Muscle layer of duodenum (tissue), 2 donors: ENCODE results near the gene SLC44A5.
"Not testable (repeated sequence)": the region's sequence is repeated elsewhere in the genome, so short reads cannot be mapped to it uniquely, and the experiment has no call there.

Source experiments
- H3K27ac ChIP-seq: one replicate; pipeline ENCODE4 v1.7.0; 2013; ENCODE audit warnings: mild to moderate bottlenecking, low read length
- H3K27me3 ChIP-seq: one replicate; pipeline ENCODE4 v1.7.0; 2013; ENCODE audit warnings: low read depth, mild to moderate bottlenecking, control low read depth, low read length
- H3K36me3 ChIP-seq, 2 donors: one replicate each; pipeline ENCODE4 v1.7.0; 2013; ENCODE audit warnings: low read length in 2 of 2, control low read depth in 1 of 2, mild to moderate bottlenecking in 1 of 2; ENCODE audit not compliant: insufficient read depth in 2 of 2, control insufficient read depth in 1 of 2
- H3K4me1 ChIP-seq, 2 donors: one replicate each; pipeline ENCODE4 v1.7.0; 2013; ENCODE audit warnings: low read length in 2 of 2, mild to moderate bottlenecking in 2 of 2, control low read depth in 1 of 2, moderate library complexity in 1 of 2; ENCODE audit not compliant: insufficient read depth in 2 of 2, control insufficient read depth in 1 of 2
- H3K4me3 ChIP-seq, 2 donors: one replicate each; pipeline ENCODE4 v1.7.0; 2013; ENCODE audit warnings: low read length in 2 of 2, low read depth in 1 of 2, mild to moderate bottlenecking in 1 of 2
- H3K9me3 ChIP-seq, 2 donors: one replicate each; pipeline ENCODE4 v1.7.0; 2013; ENCODE audit warnings: low read length in 2 of 2, control low read depth in 1 of 2, mild to moderate bottlenecking in 1 of 2; ENCODE audit not compliant: control insufficient read depth in 1 of 2
- donor health status: healthy.

Gene SLC44A5

GRCh38 chr1:75431843-75432242 is 179.1 kb downstream of the SLC44A5 start:
- Histone ChIP-seq H3K27ac (no peak overlapping the region), H3K4me1 (no peaks in the 10 kb centered on the region), H3K4me3 (no peak overlapping the region), H3K36me3 (no peaks in the 10 kb centered on the region), H3K27me3 (no peaks in the 10 kb centered on the region), H3K9me3 (no peaks in the 10 kb centered on the region)

GRCh38 chr1:75430526-75430925 is 180.4 kb downstream of the SLC44A5 start:
- no peaks in the 10 kb centered on the region for H3K4me1 ChIP-seq
- H3K27me3 ChIP-seq = no peaks in the 10 kb centered on the region
- no peaks in the 10 kb centered on the region for H3K9me3 ChIP-seq
- H3K4me3 ChIP-seq = no peak overlapping the region
- no peaks in the 10 kb centered on the region for H3K36me3 ChIP-seq
- H3K27ac ChIP-seq = no peak overlapping the region

GRCh38 chr1:75426688-75427087 is 184.2 kb downstream of the SLC44A5 start:
- H3K4me3 ChIP-seq = no peak overlapping the region
- no peak overlapping the region for H3K27ac ChIP-seq
- no peaks in the 10 kb centered on the region for H3K27me3 ChIP-seq
- H3K9me3 ChIP-seq = no peaks in the 10 kb centered on the region
- no peaks in the 10 kb centered on the region for H3K36me3 ChIP-seq
- no peaks in the 10 kb centered on the region for H3K4me1 ChIP-seq

- Histone ChIP-seq H3K27ac (no peak overlapping the region), H3K4me3 (no peak overlapping the region), H3K27me3 (no peaks in the 10 kb centered on the region), H3K9me3 (no peaks in the 10 kb centered on the region), H3K4me1 (no peaks in the 10 kb centered on the region), H3K36me3 (no peaks in the 10 kb centered on the region)
Observed at GRCh38 chr1:75425001-75425650, 185.8 kb downstream of the SLC44A5 start.

GRCh38 chr1:75423616-75424015 is 187.3 kb downstream of the SLC44A5 start:
- Histone ChIP-seq H3K9me3 (no peaks in the 10 kb centered on the region), H3K4me1 (no peaks in the 10 kb centered on the region), H3K27ac (no peak overlapping the region), H3K36me3 (no peaks in the 10 kb centered on the region), H3K4me3 (no peak overlapping the region), H3K27me3 (no peaks in the 10 kb centered on the region)

- no peaks in the 10 kb centered on the region for H3K4me1 ChIP-seq
- no peak overlapping the region for H3K4me3 ChIP-seq
- no peak overlapping the region for H3K27ac ChIP-seq
- no peaks in the 10 kb centered on the region for H3K9me3 ChIP-seq
- H3K36me3 ChIP-seq = no peaks in the 10 kb centered on the region
- H3K27me3 ChIP-seq = no peaks in the 10 kb centered on the region
Observed at GRCh38 chr1:75423136-75423535, 187.8 kb downstream of the SLC44A5 start.

GRCh38 chr1:75421371-75421770 is 189.5 kb downstream of the SLC44A5 start:
- no peaks in the 10 kb centered on the region for H3K4me1 ChIP-seq
- no peak overlapping the region for H3K4me3 ChIP-seq
- no peaks in the 10 kb centered on the region for H3K36me3 ChIP-seq
- H3K27ac ChIP-seq = no peak overlapping the region
- no peaks in the 10 kb centered on the region for H3K9me3 ChIP-seq
- no peaks in the 10 kb centered on the region for H3K27me3 ChIP-seq

GRCh38 chr1:75415187-75415586 is 195.7 kb downstream of the SLC44A5 start:
- no peaks in the 10 kb centered on the region for H3K4me1 ChIP-seq
- no peak overlapping the region for H3K4me3 ChIP-seq
- no peaks in the 10 kb centered on the region for H3K36me3 ChIP-seq
- no peak overlapping the region for H3K27ac ChIP-seq
- peaks cover 0 to 4% of the 10 kb centered on the region in 2 donors for H3K9me3 ChIP-seq
- H3K27me3 ChIP-seq = no peaks in the 10 kb centered on the region

GRCh38 chr1:75412616-75413015 is 198.3 kb downstream of the SLC44A5 start:
- Histone ChIP-seq H3K4me1 (no peaks in the 10 kb centered on the region), H3K27me3 (no peaks in the 10 kb centered on the region), H3K36me3 (no peaks in the 10 kb centered on the region), H3K4me3 (no peak overlapping the region), H3K9me3 (peaks cover 0 to 4% of the 10 kb centered on the region in 2 donors), H3K27ac (no peak overlapping the region)

GRCh38 chr1:75404681-75405080 is 206.2 kb downstream of the SLC44A5 start:
- H3K9me3 ChIP-seq, H3K36me3 ChIP-seq, H3K27ac ChIP-seq, H3K27me3 ChIP-seq, H3K4me3 ChIP-seq, H3K4me1 ChIP-seq: not testable (repeated sequence)

- H3K9me3 ChIP-seq, H3K4me3 ChIP-seq, H3K4me1 ChIP-seq, H3K36me3 ChIP-seq, H3K27me3 ChIP-seq, H3K27ac ChIP-seq: not testable (repeated sequence)
Observed at GRCh38 chr1:75403147-75403646, 207.7 kb downstream of the SLC44A5 start.

- Histone ChIP-seq H3K27me3 (no peaks in the 10 kb centered on the region), H3K4me3 (no peak overlapping the region), H3K9me3 (no peaks in the 10 kb centered on the region), H3K4me1 (no peaks in the 10 kb centered on the region), H3K36me3 (no peaks in the 10 kb centered on the region), H3K27ac (no peak overlapping the region)
Observed at GRCh38 chr1:75400716-75401115, 210.2 kb downstream of the SLC44A5 start.
